Uterus (tissue), 4 donors: ENCODE results near the gene ADAM33. TPM values are rescaled to one million over a fixed set of nuclear protein-coding genes. Genes with fewer than 3 reads are reported as not detected.
A peak's percentile ranks its signal among the peaks of the same experiment; 100 is the strongest.

Source experiments
- DNase-seq, 2 donors: peaks; one replicate each; pipeline ENCODE4 v3.0.0-alpha.2; 2019 to 2020
- H3K27ac ChIP-seq, 2 donors: fragments of 200-600 bp; sonication (generic); 1 replicate in 1 of 2; 2 replicates in 1 of 2; pipeline ENCODE4 v1.5.1; 2016 to 2018
- H3K27me3 ChIP-seq, 2 donors: fragments of 200-600 bp; sonication (generic); one replicate each; pipeline ENCODE4 v1.5.1; 2018 to 2019; ENCODE audit warnings: control low read depth in 1 of 2
- H3K36me3 ChIP-seq, 2 donors: fragments of 200-600 bp; sonication (generic); one replicate each; pipeline ENCODE4 v1.5.1; 2019; ENCODE audit warnings: control low read depth in 1 of 2
- H3K4me1 ChIP-seq, 2 donors: fragments of 200-600 bp; sonication (generic); one replicate each; pipeline ENCODE4 v1.5.1; 2018 to 2019; ENCODE audit warnings: control low read depth in 1 of 2
- H3K4me3 ChIP-seq, 2 donors: fragments of 200-600 bp; sonication (generic); 1 replicate in 1 of 2; 2 replicates in 1 of 2; pipeline ENCODE4 v1.5.1; 2018 to 2019; ENCODE audit warnings: mild to moderate bottlenecking in 1 of 2
- H3K9me3 ChIP-seq, 2 donors: fragments of 200-600 bp; sonication (generic); one replicate each; pipeline ENCODE4 v1.5.1; 2019; ENCODE audit warnings: control low read depth in 1 of 2
- CTCF ChIP-seq, 4 experiments: fragments of 200-600 bp in 2 of 4; fragments of 450-650 bp in 2 of 4; sonication (generic) in 2 of 4; IDR thresholded peaks; one replicate each; pipeline ENCODE4 v1.5.1; 2016 to 2019; ENCODE audit warnings: antibody characterized with exemption in 4 of 4, mild to moderate bottlenecking in 2 of 4, moderate library complexity in 1 of 4
- POLR2A ChIP-seq, 2 donors: fragments of 450-650 bp; IDR thresholded peaks; one replicate each; pipeline ENCODE4 v1.6.1; 2016; ENCODE audit warnings: antibody characterized with exemption in 2 of 2, mild to moderate bottlenecking in 1 of 2, moderate library complexity in 1 of 2
- intact Hi-C: fragments of 100-400 bp; cut with DNase I; formaldehyde crosslinking; loops from one replicate; pipeline ENCODE4 v1.15.1; 2023; ENCODE audit warnings: low total_unique reads
- total RNA-seq, 4 donors: library from RNA; depleted of rRNA in 3 of 4; stranded (reverse); fragments of >200 nt in 3 of 4; gene quantifications; one replicate each; pipeline versions ENCODE4 v1.1.0 to v1.2.4, GENCODE V29; 2014 to 2023
- donor health status: DM: yes; HTN: yes; CAD: no.

Gene ADAM33
- total RNA-seq, 4 donors from 2014 or later: 66.5 to 215 (median 128) TPM

GRCh38 chr20:3721912-3722311 lies 40.1 kb upstream of the ADAM33 start:
- DNase-seq: no peak
- TF ChIP-seq POLR2A (IDR thresholded peaks at IDR 0.05): no peak
- no peak for TF ChIP-seq CTCF (IDR thresholded peaks at IDR 0.05)
- Histone ChIP-seq H3K27ac (no peak overlapping the region), H3K4me3 (no peak overlapping the region), H3K27me3 (no peaks in the 10 kb centered on the region), H3K36me3 (no peaks in the 10 kb centered on the region), H3K9me3 (no peaks in the 10 kb centered on the region), H3K4me1 (no peaks in the 10 kb centered on the region)
- intact Hi-C loops: no loop called here

GRCh38 chr20:3720626-3721025 lies 38.8 kb upstream of the ADAM33 start:
- no peak for DNase-seq
- H3K9me3 ChIP-seq: no peaks in the 10 kb centered on the region
- H3K4me3 ChIP-seq: no peak overlapping the region
- no peaks in the 10 kb centered on the region for H3K27me3 ChIP-seq
- no peak for TF ChIP-seq POLR2A (IDR thresholded peaks at IDR 0.05)
- TF ChIP-seq CTCF (IDR thresholded peaks at IDR 0.05): no peak
- intact Hi-C loops: no loop called here
- H3K4me1 ChIP-seq: no peaks in the 10 kb centered on the region
- H3K36me3 ChIP-seq: no peaks in the 10 kb centered on the region
- no peak overlapping the region for H3K27ac ChIP-seq

GRCh38 chr20:3720068-3720467 lies 38.3 kb upstream of the ADAM33 start:
- intact Hi-C loops: no loop called here
- H3K27ac ChIP-seq: no peak overlapping the region
- no peaks in the 10 kb centered on the region for H3K4me1 ChIP-seq
- H3K36me3 ChIP-seq: no peaks in the 10 kb centered on the region
- no peaks in the 10 kb centered on the region for H3K27me3 ChIP-seq
- no peaks in the 10 kb centered on the region for H3K9me3 ChIP-seq
- no peak overlapping the region for H3K4me3 ChIP-seq
- no peak for DNase-seq
- TF ChIP-seq POLR2A (IDR thresholded peaks at IDR 0.05) (no peak), CTCF (IDR thresholded peaks at IDR 0.05) (no peak)

GRCh38 chr20:3719046-3719445 lies 37.2 kb upstream of the ADAM33 start:
- Histone ChIP-seq H3K4me3 (no peak overlapping the region), H3K36me3 (no peaks in the 10 kb centered on the region), H3K27me3 (no peaks in the 10 kb centered on the region), H3K4me1 (no peaks in the 10 kb centered on the region), H3K9me3 (no peaks in the 10 kb centered on the region), H3K27ac (no peak overlapping the region)
- intact Hi-C loops: no loop called here
- TF ChIP-seq POLR2A (IDR thresholded peaks at IDR 0.05) (no peak), CTCF (IDR thresholded peaks at IDR 0.05) (no peak)
- no peak for DNase-seq

- H3K27ac ChIP-seq: no peak overlapping the region
- H3K4me1 ChIP-seq: no peaks in the 10 kb centered on the region
- no peaks in the 10 kb centered on the region for H3K27me3 ChIP-seq
- no peak overlapping the region for H3K4me3 ChIP-seq
- intact Hi-C loops: no loop called here
- peak in 1 of 2 donors; percentile 44 for DNase-seq
- no peaks in the 10 kb centered on the region for H3K36me3 ChIP-seq
- TF ChIP-seq CTCF (IDR thresholded peaks at IDR 0.05) (peak; percentile 45 to 78 (median 71)), POLR2A (IDR thresholded peaks at IDR 0.05) (no peak)
- H3K9me3 ChIP-seq: no peaks in the 10 kb centered on the region
Observed at GRCh38 chr20:3716195-3716834, 34.5 kb upstream of the ADAM33 start.
